GM12878 (cell line): ENCODE data around the gene SNAPIN. TPM values are rescaled to one million over a fixed set of nuclear protein-coding genes. Genes with fewer than 3 reads are reported as not detected.

Experiments
- ATAC-seq: fragments of 200-7000 bp; cut with Tn5 transposase; 3 replicates; pipeline ENCODE4 v1.9.1; 2020; ENCODE audit warnings: mild to moderate bottlenecking, moderate library complexity
- BruUV-seq: library from RNA; stranded (reverse); fragments of 400-500 nt; replicated peaks from 2 replicates; lab custom pipeline; 2021; lab: Mats Ljungman, UMichigan
- CTCF ChIA-PET: fragments of 300-600 bp; sonication (Branson Sonifier 250); formaldehyde crosslinking; extraction: SDS; loops from one replicate; lab custom pipeline; 2021; ENCODE audit warnings: inconsistent platforms; lab: Yijun Ruan, JAX
- POLR2A ChIA-PET: fragments of 350-600 bp; formaldehyde crosslinking; extraction: SDS; loops from one replicate; lab custom pipeline; 2021; ENCODE audit warnings: inconsistent platforms; lab: Charles Lee
- RAD21 ChIA-PET: fragments of 300-600 bp; sonication (Branson Sonifier 250); formaldehyde crosslinking; loops from one replicate; lab custom pipeline; 2023; ENCODE audit warnings: antibody characterized with exemption; ENCODE audit not compliant: unreplicated experiment; lab: Charles Lee
- SMC1A ChIA-PET: fragments of 300-600 bp; sonication (Branson Sonifier 250); formaldehyde crosslinking; loops from one replicate; lab custom pipeline; 2023; ENCODE audit not compliant: unreplicated experiment, uncharacterized antibody; lab: Charles Lee
- DNase-seq: peaks from one replicate; pipeline ENCODE4 v3.0.0-alpha.2; 2011; ENCODE audit warnings: low read depth, low spot score
- FAIRE-seq: peaks from 3 replicates; lab custom pipeline; 2011; peaks lifted over from hg19 to GRCh38; lab: Jason Lieb, UNC
- H2AFZ ChIP-seq: 2 replicates; pipeline ENCODE4 v1.6.0; 2011; ENCODE audit warnings: low read depth, low read length, control low read depth; ENCODE audit not compliant: control insufficient read depth
- H3K27ac ChIP-seq: 2 replicates; pipeline ENCODE4 v1.5.1; 2011; ENCODE audit warnings: control low read depth; ENCODE audit not compliant: control insufficient read depth, insufficient read depth
- H3K27me3 ChIP-seq, 2 experiments: replicated peaks in 1 of 2; 2 replicates each; pipeline versions ENCODE4 v1.6.0 to v1.6.1; 2011; ENCODE audit warnings: low read length in 1 of 2; ENCODE audit not compliant: control insufficient read depth in 2 of 2, insufficient read depth in 2 of 2
- H3K36me3 ChIP-seq, 2 experiments: 2 replicates each; pipeline ENCODE4 v1.5.1; 2011; ENCODE audit warnings: low read length in 1 of 2; ENCODE audit not compliant: control insufficient read depth in 2 of 2, insufficient read depth in 2 of 2
- H3K4me1 ChIP-seq: 2 replicates; pipeline ENCODE4 v1.6.1; 2011; ENCODE audit warnings: mild to moderate bottlenecking, low read length, moderate library complexity, mixed read lengths; ENCODE audit not compliant: control insufficient read depth, insufficient read depth
- H3K4me2 ChIP-seq: 2 replicates; pipeline ENCODE4 v1.6.0; 2011; ENCODE audit warnings: control low read depth; ENCODE audit not compliant: control insufficient read depth, insufficient read depth
- H3K4me3 ChIP-seq: fragments of 200-600 bp; sonication (generic); 2 replicates; pipeline ENCODE4 v1.5.1; 2016
- H3K79me2 ChIP-seq: 2 replicates; pipeline ENCODE4 v1.6.0; 2011; ENCODE audit warnings: low read length; ENCODE audit not compliant: control insufficient read depth, insufficient read depth
- H3K9ac ChIP-seq: 2 replicates; pipeline ENCODE4 v1.8.0; 2011; ENCODE audit warnings: low read length, control low read depth, mixed read lengths; ENCODE audit not compliant: control insufficient read depth, insufficient read depth
- H3K9me3 ChIP-seq: replicated peaks from 3 replicates; pipeline ENCODE4 v1.5.1; 2011; ENCODE audit warnings: mild to moderate bottlenecking, low read length; ENCODE audit not compliant: control insufficient read depth, insufficient read depth
- H4K20me1 ChIP-seq: 2 replicates; pipeline ENCODE4 v1.6.0; 2011; ENCODE audit not compliant: control insufficient read depth, insufficient read depth
- BHLHE40 ChIP-seq, 2 experiments: fragments of 450-650 bp in 1 of 2; IDR thresholded peaks; 2 replicates each; pipeline ENCODE4 v1.6.1; 2011 to 2017; ENCODE audit warnings: low read depth in 2 of 2, borderline replicate concordance in 1 of 2, improper control_type of control experiment in 1 of 2, low read length in 1 of 2, mild to moderate bottlenecking in 1 of 2
- MEF2B ChIP-seq: fragments of 450-650 bp; IDR thresholded peaks from 2 replicates; pipeline ENCODE4 v1.6.1; 2018; ENCODE audit warnings: mild to moderate bottlenecking, moderate library complexity; ENCODE audit not compliant: partially characterized antibody, poor library complexity, severe bottlenecking
- MLLT1 ChIP-seq: fragments of 450-650 bp; IDR thresholded peaks from 2 replicates; pipeline ENCODE4 v1.6.1; 2016; ENCODE audit warnings: mild to moderate bottlenecking
- MYB ChIP-seq: fragments of 150-350 bp; IDR thresholded peaks from 2 replicates; pipeline ENCODE4 v1.6.1; 2014; ENCODE audit warnings: mild to moderate bottlenecking, low read depth, low read length, borderline replicate concordance
- SMARCA5 ChIP-seq: fragments of 450-650 bp; IDR thresholded peaks from 2 replicates; pipeline ENCODE4 v1.6.1; 2017; ENCODE audit warnings: mild to moderate bottlenecking
- SUPT20H ChIP-seq: IDR thresholded peaks from 2 replicates; pipeline ENCODE4 v1.6.1; 2011; ENCODE audit warnings: low read depth, mild to moderate bottlenecking, low read length, moderate library complexity, borderline replicate concordance; ENCODE audit not compliant: control insufficient read depth
- ZNF24 ChIP-seq: fragments of 450-650 bp; IDR thresholded peaks from 2 replicates; pipeline ENCODE4 v1.6.1; 2017; ENCODE audit warnings: antibody characterized with exemption, mild to moderate bottlenecking
- WGBS: methylation state at CpG from one replicate; pipeline ENCODE4 v1.1.6; 2016; ENCODE audit warnings: low lambda C conversion rate; ENCODE audit not compliant: insufficient replicate concordance, insufficient coverage; ENCODE audit errors: missing lambda C conversion rate; 5-methylcytosine and 5-hydroxymethylcytosine counted together
- in situ Hi-C: fragments of 300-500 bp; cut with MboI; formaldehyde crosslinking; loops from 9 replicates; pipeline ENCODE4 v1.14.3; 2018; ENCODE audit warnings: mixed read lengths
- intact Hi-C: fragments of 100-400 bp; cut with micrococcal nuclease; formaldehyde crosslinking; loops from one replicate; pipeline ENCODE4 v1.14.2; 2022; ENCODE audit not compliant: unreplicated experiment
- polyA plus RNA-seq, 11 experiments: library from polyadenylated mRNA; depleted of rRNA in 4 of 11; unstranded in 6 of 11; stranded (reverse) in 5 of 11; fragments of >200 nt; fragmentation: Nextera tagmentation in 4 of 11; fragmentation: Illumina TruSeq in 1 of 11; extraction: Ambion mirVana in 4 of 11; extraction: Trizol in 1 of 11; gene quantifications; 1 replicate in 1 of 11; 2 replicates in 10 of 11; pipeline versions ENCODE4 v1.2.1 to v1.2.3, GENCODE V29; 2011 to 2016; ENCODE audit warnings: inconsistent platforms in 2 of 11, missing spikeins in 2 of 11, low read depth in 1 of 11
- total RNA-seq, 4 experiments: library from RNA; depleted of rRNA in 3 of 4; stranded (reverse); fragments of >200 nt in 3 of 4; fragmentation: Illumina TruSeq in 1 of 4; extraction: Trizol in 1 of 4; gene quantifications; 2 replicates each; pipeline versions ENCODE4 v1.2.1 to v1.2.3, GENCODE V29; 2013 to 2021
- TF ChIP-seq, protein P1 (sequence below): fragments of 150-350 bp; IDR thresholded peaks from 2 replicates; pipeline ENCODE4 v1.6.1; 2016; ENCODE audit warnings: low read depth, low read length
- TF ChIP-seq, protein P2 (sequence below): IDR thresholded peaks from 2 replicates; pipeline ENCODE4 v1.6.1; 2012; ENCODE audit warnings: low read length, inconsistent platforms

The SNAPIN gene
- total and polyA plus RNA-seq, 10 of the 15 experiments (the other 5 are each of a cell fraction or from before 2014, with no cell fraction given), result 12.4 to 78.1 (median 38.6) TPM

DNA sequence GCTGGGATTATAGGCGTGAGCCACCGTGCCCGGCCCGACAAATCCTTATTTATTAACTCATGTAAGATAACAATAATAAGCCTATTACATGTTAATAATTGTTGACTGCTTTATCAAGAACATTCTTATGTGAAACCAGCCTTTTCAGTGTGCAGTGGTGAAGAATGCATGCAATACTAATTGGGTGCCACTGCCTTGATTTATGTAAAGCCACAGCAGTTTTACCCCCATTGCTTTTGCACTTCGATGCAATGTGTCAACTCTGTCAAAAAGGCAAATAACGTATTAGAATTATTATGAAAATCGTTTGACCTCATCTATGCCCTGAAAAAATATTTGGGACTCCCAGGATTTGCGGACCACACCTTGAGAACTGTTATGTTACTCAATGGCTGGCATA lies 38.2 kb downstream of the SNAPIN start:
- DNase-seq (no peak), ATAC-seq (no peak), FAIRE-seq (no peak)
- no peak overlapping the region for H3K27ac ChIP-seq
- 72% methylated on average over 8 of the region's 8 CpGs for WGBS
- POLR2A ChIA-PET, result no interaction called here
- intact Hi-C loops, result no loop called here
- no peak overlapping the region for H3K9ac ChIP-seq
- no peaks in the 10 kb centered on the region for H3K36me3 ChIP-seq
- H3K9me3 ChIP-seq, result no peaks in the 10 kb centered on the region
- in situ Hi-C loops, result no loop called here
- H3K4me3 ChIP-seq, result no peak overlapping the region
- BruUV-seq, result no TSS peak
- TF ChIP-seq MYB, result no peak
- TF ChIP-seq MLLT1, result no peak
- TF ChIP-seq SMARCA5, result no peak
- TF ChIP-seq, protein P1, sequence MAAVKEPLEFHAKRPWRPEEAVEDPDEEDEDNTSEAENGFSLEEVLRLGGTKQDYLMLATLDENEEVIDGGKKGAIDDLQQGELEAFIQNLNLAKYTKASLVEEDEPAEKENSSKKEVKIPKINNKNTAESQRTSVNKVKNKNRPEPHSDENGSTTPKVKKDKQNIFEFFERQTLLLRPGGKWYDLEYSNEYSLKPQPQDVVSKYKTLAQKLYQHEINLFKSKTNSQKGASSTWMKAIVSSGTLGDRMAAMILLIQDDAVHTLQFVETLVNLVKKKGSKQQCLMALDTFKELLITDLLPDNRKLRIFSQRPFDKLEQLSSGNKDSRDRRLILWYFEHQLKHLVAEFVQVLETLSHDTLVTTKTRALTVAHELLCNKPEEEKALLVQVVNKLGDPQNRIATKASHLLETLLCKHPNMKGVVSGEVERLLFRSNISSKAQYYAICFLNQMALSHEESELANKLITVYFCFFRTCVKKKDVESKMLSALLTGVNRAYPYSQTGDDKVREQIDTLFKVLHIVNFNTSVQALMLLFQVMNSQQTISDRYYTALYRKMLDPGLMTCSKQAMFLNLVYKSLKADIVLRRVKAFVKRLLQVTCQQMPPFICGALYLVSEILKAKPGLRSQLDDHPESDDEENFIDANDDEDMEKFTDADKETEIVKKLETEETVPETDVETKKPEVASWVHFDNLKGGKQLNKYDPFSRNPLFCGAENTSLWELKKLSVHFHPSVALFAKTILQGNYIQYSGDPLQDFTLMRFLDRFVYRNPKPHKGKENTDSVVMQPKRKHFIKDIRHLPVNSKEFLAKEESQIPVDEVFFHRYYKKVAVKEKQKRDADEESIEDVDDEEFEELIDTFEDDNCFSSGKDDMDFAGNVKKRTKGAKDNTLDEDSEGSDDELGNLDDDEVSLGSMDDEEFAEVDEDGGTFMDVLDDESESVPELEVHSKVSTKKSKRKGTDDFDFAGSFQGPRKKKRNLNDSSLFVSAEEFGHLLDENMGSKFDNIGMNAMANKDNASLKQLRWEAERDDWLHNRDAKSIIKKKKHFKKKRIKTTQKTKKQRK, result no peak
- TF ChIP-seq, protein P2, sequence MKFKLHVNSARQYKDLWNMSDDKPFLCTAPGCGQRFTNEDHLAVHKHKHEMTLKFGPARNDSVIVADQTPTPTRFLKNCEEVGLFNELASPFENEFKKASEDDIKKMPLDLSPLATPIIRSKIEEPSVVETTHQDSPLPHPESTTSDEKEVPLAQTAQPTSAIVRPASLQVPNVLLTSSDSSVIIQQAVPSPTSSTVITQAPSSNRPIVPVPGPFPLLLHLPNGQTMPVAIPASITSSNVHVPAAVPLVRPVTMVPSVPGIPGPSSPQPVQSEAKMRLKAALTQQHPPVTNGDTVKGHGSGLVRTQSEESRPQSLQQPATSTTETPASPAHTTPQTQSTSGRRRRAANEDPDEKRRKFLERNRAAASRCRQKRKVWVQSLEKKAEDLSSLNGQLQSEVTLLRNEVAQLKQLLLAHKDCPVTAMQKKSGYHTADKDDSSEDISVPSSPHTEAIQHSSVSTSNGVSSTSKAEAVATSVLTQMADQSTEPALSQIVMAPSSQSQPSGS, result no peak
- TF ChIP-seq BHLHE40 (IDR thresholded peaks at IDR 0.05; ENCODE audit: borderline replicate concordance in 1 of 2, low read depth in 2 of 2, low read length in 1 of 2), result no peak
- no peak for TF ChIP-seq SUPT20H
- no peak for TF ChIP-seq ZNF24
- no peak for TF ChIP-seq MEF2B
- H4K20me1 ChIP-seq, result no peaks in the 10 kb centered on the region
- no peaks in the 10 kb centered on the region for H3K79me2 ChIP-seq
- SMC1A ChIA-PET, result no interaction called here
- RAD21 ChIA-PET, result no interaction called here
- H3K4me1 ChIP-seq, result peaks cover 4% of the 10 kb centered on the region
- H3K4me2 ChIP-seq, result no peak overlapping the region
- H2AFZ ChIP-seq, result no peak overlapping the region
- no peaks in the 10 kb centered on the region for H3K27me3 ChIP-seq
- CTCF ChIA-PET, result no interaction called here
